Measurements from ENCODE around the gene SKOR2.

Gene SKOR2

GRCh38 chr18:47288741-47289140, 37.3 kb upstream of the SKOR2 start:
- H4K20me1 ChIP-seq (ENCODE audit: insufficient read depth, low read length) = no peaks in the 10 kb centered on the region
- peaks cover 17% of the 10 kb centered on the region for H3K9me3 ChIP-seq (ENCODE audit: insufficient read depth, low read length)
- no peak overlapping the region for H2AFZ ChIP-seq (ENCODE audit: low read depth, low read length)
- no peak overlapping the region for H3K4me2 ChIP-seq (ENCODE audit: low read length)
- peaks cover 24% of the 10 kb centered on the region for H3K4me1 ChIP-seq (ENCODE audit: low read length)
- no peak overlapping the region for H3K27ac ChIP-seq (ENCODE audit: low read length)
- H3K36me3 ChIP-seq (replicated peaks; ENCODE audit: low read depth, low read length) = peaks cover 20% of the 10 kb centered on the region
- H3K4me3 ChIP-seq (ENCODE audit: low read length) = no peak overlapping the region
- no peak overlapping the region for H3K9ac ChIP-seq (ENCODE audit: low read length)
- 0 out of 2 replicates have a peak, but pooled peaks cover 6% of the 10 kb centered on the region for H3K27me3 ChIP-seq (ENCODE audit: low read depth, low read length)
- no peaks in the 10 kb centered on the region for H3K79me2 ChIP-seq (ENCODE audit: low read length)
- TF ChIP-seq, protein P1, sequence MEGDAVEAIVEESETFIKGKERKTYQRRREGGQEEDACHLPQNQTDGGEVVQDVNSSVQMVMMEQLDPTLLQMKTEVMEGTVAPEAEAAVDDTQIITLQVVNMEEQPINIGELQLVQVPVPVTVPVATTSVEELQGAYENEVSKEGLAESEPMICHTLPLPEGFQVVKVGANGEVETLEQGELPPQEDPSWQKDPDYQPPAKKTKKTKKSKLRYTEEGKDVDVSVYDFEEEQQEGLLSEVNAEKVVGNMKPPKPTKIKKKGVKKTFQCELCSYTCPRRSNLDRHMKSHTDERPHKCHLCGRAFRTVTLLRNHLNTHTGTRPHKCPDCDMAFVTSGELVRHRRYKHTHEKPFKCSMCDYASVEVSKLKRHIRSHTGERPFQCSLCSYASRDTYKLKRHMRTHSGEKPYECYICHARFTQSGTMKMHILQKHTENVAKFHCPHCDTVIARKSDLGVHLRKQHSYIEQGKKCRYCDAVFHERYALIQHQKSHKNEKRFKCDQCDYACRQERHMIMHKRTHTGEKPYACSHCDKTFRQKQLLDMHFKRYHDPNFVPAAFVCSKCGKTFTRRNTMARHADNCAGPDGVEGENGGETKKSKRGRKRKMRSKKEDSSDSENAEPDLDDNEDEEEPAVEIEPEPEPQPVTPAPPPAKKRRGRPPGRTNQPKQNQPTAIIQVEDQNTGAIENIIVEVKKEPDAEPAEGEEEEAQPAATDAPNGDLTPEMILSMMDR (IDR thresholded peaks at IDR 0.05; ENCODE audit: low read depth, low read length) = no peak
- TF ChIP-seq EZH2phosphoT487 (IDR thresholded peaks at IDR 0.05; ENCODE audit: low read depth) = no peak

- no peak overlapping the region for H3K4me3 ChIP-seq (ENCODE audit: low read length)
- H3K79me2 ChIP-seq (ENCODE audit: low read length) = no peaks in the 10 kb centered on the region
- no peak overlapping the region for H2AFZ ChIP-seq (ENCODE audit: low read depth, low read length)
- H3K27ac ChIP-seq (ENCODE audit: low read length) = no peak overlapping the region
- H3K27me3 ChIP-seq (ENCODE audit: low read depth, low read length) = 0 out of 2 replicates have a peak, but pooled peaks cover 6% of the 10 kb centered on the region
- TF ChIP-seq, protein P1 (IDR thresholded peaks at IDR 0.05; ENCODE audit: low read depth, low read length) = no peak
- no peak for TF ChIP-seq EZH2phosphoT487 (IDR thresholded peaks at IDR 0.05; ENCODE audit: low read depth)
- peaks cover 26% of the 10 kb centered on the region for H3K4me1 ChIP-seq (ENCODE audit: low read length)
- peaks cover 20% of the 10 kb centered on the region for H3K36me3 ChIP-seq (replicated peaks; ENCODE audit: low read depth, low read length)
- no peak overlapping the region for H3K9ac ChIP-seq (ENCODE audit: low read length)
- H3K4me2 ChIP-seq (ENCODE audit: low read length) = no peak overlapping the region
- peaks cover 17% of the 10 kb centered on the region for H3K9me3 ChIP-seq (ENCODE audit: insufficient read depth, low read length)
- H4K20me1 ChIP-seq (ENCODE audit: insufficient read depth, low read length) = no peaks in the 10 kb centered on the region
Measured at GRCh38 chr18:47287911-47288585, 36.6 kb upstream of the SKOR2 start.

DNA sequence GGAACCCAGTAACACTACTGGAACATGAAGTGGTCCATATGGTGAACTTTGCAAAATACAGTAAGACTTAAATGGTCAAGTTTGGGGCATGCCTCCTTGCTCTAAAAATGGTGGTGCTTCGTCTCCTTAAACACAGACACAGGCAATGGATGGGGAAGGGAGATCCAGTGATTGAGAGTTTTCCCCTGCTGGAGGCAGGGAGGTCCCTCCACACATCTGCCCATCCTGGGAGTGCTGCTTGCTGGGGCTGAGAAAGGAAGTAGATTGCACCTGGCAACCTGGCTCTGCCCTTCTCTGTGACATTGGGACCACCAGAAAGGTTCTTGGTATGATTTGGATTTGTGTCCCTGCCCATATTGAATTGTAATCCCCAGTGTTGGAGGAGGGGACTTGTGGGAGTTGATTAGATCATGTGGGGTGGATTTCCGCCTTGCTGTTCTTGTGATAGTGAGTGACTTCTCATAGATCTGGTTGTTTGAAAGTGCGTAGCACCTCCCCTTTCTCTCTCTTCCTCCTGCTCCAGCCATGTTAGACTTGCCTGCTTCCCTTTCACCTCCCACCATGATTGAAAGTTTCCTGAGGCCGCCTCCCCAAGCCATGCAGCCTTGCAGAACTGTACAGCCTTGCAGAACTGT, 35.4 kb upstream of the SKOR2 start:
- Histone ChIP-seq H3K79me2 (ENCODE audit: low read length) (no peaks in the 10 kb centered on the region), H3K9ac (ENCODE audit: low read length) (no peak overlapping the region), H2AFZ (ENCODE audit: low read depth, low read length) (no peak overlapping the region), H3K27me3 (ENCODE audit: low read depth, low read length) (0 out of 2 replicates have a peak, but pooled peaks cover 2% of the 10 kb centered on the region), H3K4me3 (ENCODE audit: low read length) (no peak overlapping the region), H3K9me3 (ENCODE audit: insufficient read depth, low read length) (peaks cover 17% of the 10 kb centered on the region), H3K4me2 (ENCODE audit: low read length) (no peak overlapping the region), H3K36me3 (replicated peaks; ENCODE audit: low read depth, low read length) (peaks cover 20% of the 10 kb centered on the region), H3K4me1 (ENCODE audit: low read length) (peaks cover 26% of the 10 kb centered on the region), H4K20me1 (ENCODE audit: insufficient read depth, low read length) (no peaks in the 10 kb centered on the region), H3K27ac (ENCODE audit: low read length) (no peak overlapping the region)
- TF ChIP-seq, protein P1 (IDR thresholded peaks at IDR 0.05; ENCODE audit: low read depth, low read length) = no peak
- no peak for TF ChIP-seq EZH2phosphoT487 (IDR thresholded peaks at IDR 0.05; ENCODE audit: low read depth)

GRCh38 chr18:47285456-47285855, 34.0 kb upstream of the SKOR2 start:
- Histone ChIP-seq H3K4me1 (ENCODE audit: low read length) (peaks cover 26% of the 10 kb centered on the region), H3K27ac (ENCODE audit: low read length) (peak overlapping the region; percentile 34; the same call in 1 of the 2 replicates)

More at GRCh38 chr18:47285456-47285855, 34.0 kb upstream of the SKOR2 start:
- TF ChIP-seq EZH2phosphoT487 (IDR thresholded peaks at IDR 0.05; ENCODE audit: low read depth) = no peak
- TF ChIP-seq, protein P1 (IDR thresholded peaks at IDR 0.05; ENCODE audit: low read depth, low read length) = no peak
- Histone ChIP-seq H2AFZ (ENCODE audit: low read depth, low read length) (peak overlapping the region; percentile 11; the same call in 1 of the 2 replicates), H3K79me2 (ENCODE audit: low read length) (no peaks in the 10 kb centered on the region), H3K4me2 (ENCODE audit: low read length) (no peak overlapping the region), H3K27me3 (ENCODE audit: low read depth, low read length) (no peaks in the 10 kb centered on the region), H3K4me3 (ENCODE audit: low read length) (no peak overlapping the region), H3K9me3 (ENCODE audit: insufficient read depth, low read length) (peaks cover 17% of the 10 kb centered on the region), H3K36me3 (replicated peaks; ENCODE audit: low read depth, low read length) (peaks cover 20% of the 10 kb centered on the region), H3K9ac (ENCODE audit: low read length) (no peak overlapping the region), H4K20me1 (ENCODE audit: insufficient read depth, low read length) (no peaks in the 10 kb centered on the region)
